Superior temporal gyrus (tissue), 1 donor: Measurements from ENCODE around the gene OR4Q3.
"Not testable (repeated sequence)": the region's sequence is repeated elsewhere in the genome, so short reads cannot be mapped to it uniquely, and the experiment has no call there.

Experiments used
- DNase-seq: peaks from one replicate; pipeline ENCODE4 v3.0.0-alpha.2; 2016; ENCODE audit errors: extremely low spot score

Gene OR4Q3

GRCh38 chr14:19743256-19743655, at the start of gene OR4Q3:
Gene OR4Q3 (plus strand): TSS chr14:19743571.
- DNase-seq, result no peak

DNA sequence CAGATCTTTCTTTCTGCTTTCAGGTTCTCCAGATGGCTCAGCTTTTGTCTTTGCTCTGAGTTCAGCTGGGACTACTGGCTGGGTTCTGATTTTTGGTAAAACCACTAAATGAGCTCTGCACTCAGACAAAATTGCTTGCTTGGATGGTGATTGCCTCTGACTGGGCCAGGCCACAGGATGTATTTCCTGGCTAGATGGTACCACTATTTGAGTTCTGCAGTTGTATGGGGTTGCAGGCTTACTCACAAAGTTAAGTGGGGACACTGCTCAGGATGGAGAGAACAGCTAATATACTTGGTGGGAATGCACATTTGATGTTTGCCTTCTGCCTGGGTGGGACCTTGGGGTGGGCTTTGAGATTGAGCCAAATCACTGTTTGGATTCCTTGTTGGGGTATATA, 14.0 kb upstream of the OR4Q3 start:
- DNase-seq, result no peak

DNA sequence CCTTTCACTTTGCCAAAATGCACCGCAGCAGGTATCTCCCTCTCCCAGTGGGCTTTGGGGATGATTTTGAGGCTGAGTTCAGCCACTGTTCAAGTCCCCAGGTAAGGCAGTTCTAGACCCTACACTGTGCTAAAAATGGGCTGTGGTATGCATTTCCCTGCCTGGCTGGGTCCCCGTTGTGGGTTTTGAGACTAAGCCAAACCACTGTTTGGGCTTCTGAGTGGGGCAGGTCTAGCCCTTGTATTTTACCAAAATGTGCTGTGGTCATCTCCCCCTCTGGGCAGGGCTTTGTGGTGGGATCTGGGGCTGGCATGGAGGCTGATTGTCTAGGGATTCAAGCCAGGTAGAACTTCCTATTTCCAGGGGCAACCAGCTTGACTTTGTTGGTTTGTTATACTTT, 13.6 kb upstream of the OR4Q3 start:
- DNase-seq, result no peak

DNA sequence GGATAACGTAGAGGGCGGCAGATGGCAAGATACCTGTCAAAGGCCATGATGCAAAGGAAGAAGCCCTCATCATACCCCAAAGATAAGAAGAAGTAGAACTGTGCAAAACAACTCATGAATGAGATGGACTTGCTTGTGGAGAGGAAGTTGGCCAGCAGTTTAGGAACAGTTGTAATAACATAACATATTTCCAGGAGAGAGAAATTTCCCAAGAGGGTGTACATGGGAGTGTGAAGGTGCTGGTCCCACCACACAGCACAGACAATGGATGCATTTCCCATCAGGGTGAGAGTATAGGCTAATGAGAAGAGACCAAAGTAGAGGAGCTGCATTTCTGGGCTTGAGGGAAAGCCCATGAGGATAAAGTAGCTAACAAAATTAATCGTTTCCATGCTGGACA, 9.5 kb upstream of the OR4Q3 start:
- DNase-seq, result not testable (repeated sequence)

DNA sequence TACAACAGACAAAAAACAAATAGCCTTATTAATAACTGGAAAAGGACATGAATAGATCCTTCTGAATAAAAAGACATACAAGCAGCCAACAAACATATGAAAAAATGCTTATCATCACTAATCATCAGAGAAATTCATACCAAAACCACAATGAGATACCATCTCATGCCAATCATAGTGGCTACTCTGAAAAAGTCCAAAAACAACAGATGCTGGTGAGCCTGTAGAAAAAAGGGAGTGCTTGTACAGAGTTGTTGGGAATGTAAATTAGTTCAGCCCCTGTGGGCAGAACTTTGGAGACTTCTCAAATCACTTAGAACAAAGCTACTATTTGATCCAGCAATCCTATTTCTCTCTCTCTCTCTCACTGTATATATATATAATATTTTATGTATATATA, 8.9 kb downstream of the OR4Q3 start:
- DNase-seq, result not testable (repeated sequence)

DNA sequence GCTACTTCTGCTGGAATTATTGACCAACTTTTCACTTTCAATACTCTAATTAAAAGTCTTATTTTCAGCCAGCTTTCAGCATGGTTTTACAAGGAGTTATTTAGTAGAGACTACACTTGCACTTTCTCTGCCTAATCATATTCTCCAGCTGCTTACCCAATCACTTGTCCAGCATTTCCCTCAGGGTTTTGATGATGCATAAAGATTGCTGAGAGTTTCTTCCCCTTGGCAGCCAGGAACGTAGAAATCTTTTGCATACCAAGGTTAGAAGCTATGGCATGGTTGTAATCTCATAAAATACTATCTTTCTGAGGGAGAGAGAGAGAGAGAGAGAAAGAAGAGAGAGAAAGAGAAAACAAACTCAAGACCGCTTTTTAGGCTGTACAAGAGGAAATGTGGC, 10.8 kb downstream of the OR4Q3 start:
- DNase-seq, result no peak

DNA sequence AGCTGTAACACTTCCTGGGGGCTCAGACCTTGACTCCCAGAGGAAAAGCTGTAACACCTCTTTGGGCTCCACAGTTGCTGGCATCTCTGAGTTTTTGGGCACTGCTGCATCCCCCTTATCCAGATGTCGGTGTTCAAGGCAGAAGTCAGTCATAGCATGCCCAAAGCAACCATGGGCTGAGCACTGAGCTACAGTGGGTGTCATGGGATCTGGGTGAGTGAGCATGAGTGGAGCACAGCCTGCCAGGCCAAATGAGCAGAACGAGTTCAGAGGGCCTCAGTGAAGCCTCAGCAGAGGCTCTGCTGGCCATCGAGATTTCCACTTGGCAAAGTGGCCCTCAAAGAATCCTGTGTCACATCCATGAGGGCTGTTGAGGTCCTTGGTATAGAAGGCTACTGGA, 28.1 kb downstream of the OR4Q3 start:
- not testable (repeated sequence) for DNase-seq

- DNase-seq, result no peak
These were observed 28.6 kb downstream of the OR4Q3 start for GRCh38 chr14:19771895-19772430.

GRCh38 chr14:19772454-19772853, 29.1 kb downstream of the OR4Q3 start:
- not testable (repeated sequence) for DNase-seq

GRCh38 chr14:19773204-19773603, 29.8 kb downstream of the OR4Q3 start, which contains the start of gene OR4M1:
Gene OR4M1 (plus strand): TSS chr14:19773504. CDS start chr14:19780323, 6,819 bp downstream.
- DNase-seq, result not testable (repeated sequence)

- DNase-seq, result no peak
These were observed 32.2 kb downstream of the OR4Q3 start for GRCh38 chr14:19775587-19775986.

- DNase-seq, result not testable (repeated sequence)
These were observed 42.5 kb downstream of the OR4Q3 start for GRCh38 chr14:19785848-19786247.

DNA sequence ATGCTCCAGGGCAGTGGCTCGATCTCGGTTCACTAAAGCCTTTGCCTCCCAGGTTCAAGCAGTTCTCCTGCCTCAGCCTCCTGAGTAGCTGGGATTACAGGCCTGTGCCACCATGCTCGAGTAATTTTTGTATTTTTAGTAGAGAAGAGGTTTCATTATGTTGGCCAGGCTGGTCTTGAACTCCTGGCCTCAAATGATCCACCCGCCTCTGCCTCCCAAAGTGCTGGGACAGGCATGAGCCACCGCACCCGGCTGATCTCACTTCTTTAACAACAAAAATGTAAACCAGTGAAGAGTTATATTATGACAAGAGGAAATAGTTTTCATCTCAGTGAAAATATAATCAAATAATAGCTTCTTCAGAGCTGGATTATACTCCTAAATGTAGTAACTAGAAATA, 43.9 kb downstream of the OR4Q3 start:
- DNase-seq, result not testable (repeated sequence)

DNA sequence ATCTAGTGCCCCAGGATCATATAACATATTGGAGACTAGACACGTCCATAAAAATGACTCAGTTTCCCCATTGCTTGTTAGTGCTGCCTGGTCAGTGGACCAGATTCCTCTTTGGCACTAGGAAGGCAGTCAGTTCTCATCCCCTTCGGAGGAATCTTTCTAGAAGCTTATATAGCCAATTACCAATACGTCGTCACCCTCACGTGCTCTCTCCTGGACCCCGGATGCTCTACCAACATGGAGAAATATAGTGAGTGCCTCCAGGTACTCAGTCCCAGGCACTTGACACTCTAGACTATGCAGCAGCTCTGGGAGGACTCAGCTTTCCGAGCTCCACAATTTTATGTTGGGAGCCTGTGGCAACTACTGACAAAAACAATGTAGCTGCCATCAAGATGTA, 44.8 kb downstream of the OR4Q3 start:
- not testable (repeated sequence) for DNase-seq

- DNase-seq, result not testable (repeated sequence)
These were observed 53.2 kb downstream of the OR4Q3 start for GRCh38 chr14:19796520-19797108.
